Coronary artery (tissue), 2 donors: Measurements from ENCODE around the gene PIK3CB.

Source experiments
- DNase-seq: peaks from one replicate; pipeline ENCODE4 v3.0.0-alpha.2; 2017; ENCODE audit warnings: low spot score
- H3K27ac ChIP-seq, 2 donors: fragments of 200-600 bp; sonication (generic); one replicate each; pipeline ENCODE4 v1.5.1; 2016 to 2019
- H3K4me3 ChIP-seq: fragments of 200-600 bp; sonication (generic); 2 replicates; pipeline ENCODE4 v1.5.1; 2016; ENCODE audit warnings: mild to moderate bottlenecking, moderate library complexity
- TF ChIP-seq, protein P1 (sequence below): fragments of 200-600 bp; sonication (generic); IDR thresholded peaks from one replicate; pipeline ENCODE4 v1.5.1; 2019; ENCODE audit warnings: antibody characterized with exemption

The PIK3CB gene

DNA sequence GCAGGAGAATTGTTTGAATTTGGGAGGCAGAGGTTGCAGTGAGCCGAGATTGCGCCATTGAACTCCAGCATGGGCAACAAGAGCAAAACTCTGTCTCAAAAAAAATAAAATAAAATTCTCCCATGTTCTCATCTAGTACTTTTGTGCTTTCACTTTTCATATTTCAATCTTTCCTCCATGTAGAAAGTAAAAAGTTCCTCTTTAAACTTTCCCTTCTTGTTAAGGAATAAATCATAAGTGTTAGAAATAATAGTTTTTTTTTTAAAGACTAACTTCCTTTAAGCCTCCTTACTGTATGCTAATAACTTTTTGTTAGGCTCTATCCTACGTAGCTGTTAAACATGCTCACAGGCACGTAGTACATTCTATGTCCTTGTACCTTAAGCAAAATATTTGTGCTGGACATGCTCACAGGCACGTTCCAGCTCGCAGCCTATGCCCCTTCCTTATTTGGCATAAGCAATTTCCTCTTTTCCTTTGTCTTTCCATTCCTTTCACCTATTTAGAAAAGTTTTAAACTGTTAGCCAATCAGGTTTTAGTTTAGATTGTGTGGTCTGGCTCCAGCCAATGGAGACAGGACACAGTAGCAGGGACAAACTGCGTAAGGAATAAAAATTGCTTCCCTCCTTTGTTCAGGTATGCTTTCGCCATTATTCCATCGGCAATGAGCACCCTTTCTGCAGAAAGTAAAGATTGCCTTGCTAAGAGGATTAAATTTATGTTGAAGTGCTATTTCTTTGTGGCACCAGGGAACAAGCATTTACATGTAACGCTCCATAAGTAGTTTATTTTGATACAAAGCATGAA lies 38.9 kb upstream of the PIK3CB start:
- no peak overlapping the region for H3K27ac ChIP-seq
- DNase-seq, result no peak
- TF ChIP-seq, protein P1, sequence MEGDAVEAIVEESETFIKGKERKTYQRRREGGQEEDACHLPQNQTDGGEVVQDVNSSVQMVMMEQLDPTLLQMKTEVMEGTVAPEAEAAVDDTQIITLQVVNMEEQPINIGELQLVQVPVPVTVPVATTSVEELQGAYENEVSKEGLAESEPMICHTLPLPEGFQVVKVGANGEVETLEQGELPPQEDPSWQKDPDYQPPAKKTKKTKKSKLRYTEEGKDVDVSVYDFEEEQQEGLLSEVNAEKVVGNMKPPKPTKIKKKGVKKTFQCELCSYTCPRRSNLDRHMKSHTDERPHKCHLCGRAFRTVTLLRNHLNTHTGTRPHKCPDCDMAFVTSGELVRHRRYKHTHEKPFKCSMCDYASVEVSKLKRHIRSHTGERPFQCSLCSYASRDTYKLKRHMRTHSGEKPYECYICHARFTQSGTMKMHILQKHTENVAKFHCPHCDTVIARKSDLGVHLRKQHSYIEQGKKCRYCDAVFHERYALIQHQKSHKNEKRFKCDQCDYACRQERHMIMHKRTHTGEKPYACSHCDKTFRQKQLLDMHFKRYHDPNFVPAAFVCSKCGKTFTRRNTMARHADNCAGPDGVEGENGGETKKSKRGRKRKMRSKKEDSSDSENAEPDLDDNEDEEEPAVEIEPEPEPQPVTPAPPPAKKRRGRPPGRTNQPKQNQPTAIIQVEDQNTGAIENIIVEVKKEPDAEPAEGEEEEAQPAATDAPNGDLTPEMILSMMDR, result no peak
- H3K4me3 ChIP-seq, result no peak overlapping the region

DNA sequence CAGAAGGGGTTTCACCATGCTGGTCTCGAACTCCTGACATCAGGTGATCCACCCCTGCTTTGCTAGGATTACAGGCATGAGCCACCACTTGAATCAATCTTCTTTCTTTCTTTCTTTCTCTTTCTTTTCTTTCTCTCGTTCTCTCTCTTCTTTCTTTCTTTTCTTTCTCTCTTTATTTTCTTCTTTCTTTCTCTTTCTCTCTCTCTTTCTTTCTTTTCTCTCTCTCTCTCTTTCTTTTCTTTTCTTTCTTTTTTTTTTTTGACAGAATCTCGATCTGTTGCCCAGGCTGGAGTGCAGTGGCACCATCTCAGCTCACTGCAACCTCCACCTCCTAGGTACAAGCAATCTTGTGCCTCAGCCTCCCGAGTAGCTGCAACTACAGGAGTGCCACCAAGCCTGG lies 37.9 kb upstream of the PIK3CB start:
- TF ChIP-seq, protein P1, result no peak
- no peak for DNase-seq
- no peak overlapping the region for H3K4me3 ChIP-seq
- no peak overlapping the region for H3K27ac ChIP-seq

DNA sequence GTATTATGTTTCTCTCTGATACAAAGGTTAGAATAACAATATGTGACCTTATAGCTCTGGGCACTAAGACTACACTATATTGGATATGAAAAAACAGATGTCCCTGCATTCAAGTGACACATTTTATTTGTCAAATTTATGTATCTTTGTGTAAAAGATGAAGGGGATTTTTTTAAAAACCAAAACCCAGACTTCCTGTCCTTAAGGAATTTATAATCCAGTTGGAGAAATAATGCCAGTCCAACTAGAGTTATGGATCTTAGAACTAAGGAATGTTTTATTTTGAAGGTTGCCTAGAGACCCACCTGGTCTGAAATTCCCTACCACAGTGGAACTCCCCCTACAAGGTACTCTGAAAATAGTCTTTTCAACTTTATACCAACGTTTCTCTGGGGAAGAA lies 33.3 kb upstream of the PIK3CB start:
- H3K27ac ChIP-seq, result no peak overlapping the region
- no peak overlapping the region for H3K4me3 ChIP-seq
- TF ChIP-seq, protein P1, result no peak
- no peak for DNase-seq

DNA sequence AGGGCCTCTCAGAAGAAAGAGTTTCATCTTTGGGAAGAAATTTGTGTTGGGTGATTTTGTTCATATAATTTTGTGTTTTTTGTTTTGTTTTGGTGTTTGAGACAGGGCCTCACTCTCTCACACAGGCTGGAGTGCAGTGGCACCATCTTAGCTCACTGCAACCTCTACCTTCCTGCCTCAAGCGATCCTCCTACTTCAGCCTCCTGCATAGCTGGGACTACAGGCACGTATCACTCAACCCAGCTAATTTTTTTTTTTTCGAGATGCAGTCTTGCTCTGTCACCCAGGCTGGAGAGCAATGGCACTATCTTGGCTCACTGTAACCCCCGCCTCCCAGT lies 29.0 kb upstream of the PIK3CB start:
- no peak overlapping the region for H3K27ac ChIP-seq
- DNase-seq, result no peak
- TF ChIP-seq, protein P1, result no peak
- no peak overlapping the region for H3K4me3 ChIP-seq

DNA sequence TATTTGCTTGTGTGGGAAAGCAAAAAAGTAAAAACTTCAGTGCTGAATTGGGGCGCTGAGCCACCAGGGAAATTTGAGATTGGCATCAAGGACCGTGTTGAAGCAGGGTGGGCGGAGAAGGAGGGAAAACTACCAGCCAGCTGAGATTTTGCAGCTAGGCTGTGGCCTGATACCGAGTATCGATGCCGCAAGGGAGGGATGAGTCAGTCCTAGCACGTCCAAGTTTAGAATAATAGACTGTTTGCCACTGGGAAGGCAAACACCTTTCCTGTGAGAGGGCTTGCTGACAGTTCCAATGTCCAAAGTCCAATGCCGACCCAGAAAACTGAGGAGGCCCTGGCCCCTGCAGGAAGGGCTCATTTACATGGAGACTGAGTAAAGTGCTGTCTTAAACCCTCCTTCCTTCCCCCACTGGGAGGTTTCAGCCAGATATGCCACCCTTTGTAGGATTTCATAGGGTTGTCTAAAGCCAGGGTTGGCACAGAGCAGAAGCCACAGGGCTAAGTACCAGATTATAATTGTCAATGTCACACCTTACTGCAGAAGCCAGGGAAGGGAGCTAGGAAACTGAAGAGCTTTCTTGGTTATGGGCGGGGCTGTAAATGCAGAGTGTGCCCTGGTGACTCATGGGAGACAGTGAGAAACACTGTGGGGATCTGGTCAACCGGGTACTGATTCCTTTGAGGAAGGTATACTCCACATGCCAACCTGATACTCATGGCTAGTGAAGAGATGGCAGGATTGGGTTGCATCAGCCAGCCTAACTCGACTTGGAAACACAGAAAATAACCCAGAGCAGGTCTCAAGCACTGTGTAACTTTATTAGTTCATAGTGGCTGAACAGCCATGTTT lies 28.4 kb upstream of the PIK3CB start:
- TF ChIP-seq, protein P1, result no peak
- Histone ChIP-seq H3K4me3 (no peak overlapping the region), H3K27ac (peak overlapping the region in 1 of 2 donors; percentile 56)
- DNase-seq, result no peak

DNA sequence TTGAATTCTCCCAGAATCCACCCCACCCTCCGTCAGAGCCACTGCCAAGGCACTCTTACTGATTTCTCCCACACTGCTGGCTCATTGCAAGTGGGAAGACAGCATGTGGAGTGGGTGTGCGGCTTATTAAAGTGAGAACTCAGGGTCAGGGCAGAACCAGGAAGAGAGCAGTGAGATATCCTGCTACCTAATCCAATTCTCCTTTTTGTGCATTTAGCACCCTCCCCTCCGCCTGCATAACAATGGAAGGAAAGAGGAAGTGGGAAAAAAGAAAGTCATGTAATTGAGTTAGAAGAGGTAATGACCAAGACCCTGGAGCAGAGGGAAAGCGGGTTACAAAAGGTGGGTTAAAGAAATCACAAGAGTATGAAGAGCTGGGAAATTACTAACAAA lies 27.8 kb upstream of the PIK3CB start:
- Histone ChIP-seq H3K4me3 (no peak overlapping the region), H3K27ac (peak overlapping the region in 1 of 2 donors; percentile 56)
- TF ChIP-seq, protein P1, result no peak
- no peak for DNase-seq
